ENCODE measurements around the gene SRP68. TPM values are rescaled to one million over a fixed set of nuclear protein-coding genes. Genes with fewer than 3 reads are reported as not detected.

Gene SRP68
- total RNA-seq, 4 donors from 2014 or later = 32.2 to 43.4 (median 32.6) TPM

DNA sequence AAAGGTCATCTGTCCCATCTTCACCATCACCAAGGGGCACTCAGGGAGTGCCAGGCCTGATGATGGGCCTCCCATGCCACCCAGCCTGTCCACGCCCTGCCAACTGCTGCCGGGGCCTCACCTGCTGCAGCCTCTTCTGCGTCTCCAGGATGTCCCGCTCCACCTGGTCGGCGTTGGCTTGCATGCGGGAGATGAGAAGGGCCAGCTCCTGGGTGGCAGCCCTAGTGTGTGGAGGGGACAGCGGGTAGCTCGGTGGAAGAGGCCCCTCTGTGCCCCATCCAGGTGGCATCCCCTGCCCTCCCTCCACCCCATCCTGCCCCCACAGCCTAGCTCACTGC is 48.4 kb downstream of the SRP68 start:
- peaks cover 0 to 4% (median 0%) of the 10 kb centered on the region in 3 donors for H3K36me3 ChIP-seq
- peaks cover 0 to 18% (median 0%) of the 10 kb centered on the region in 4 donors for H3K4me1 ChIP-seq
- TF ChIP-seq POLR2A (IDR thresholded peaks at IDR 0.05) = no peak
- TF ChIP-seq CTCF (IDR thresholded peaks at IDR 0.05) = no peak
- H3K27me3 ChIP-seq = no peaks in the 10 kb centered on the region
- no peaks in the 10 kb centered on the region for H3K9me3 ChIP-seq
- H3K4me3 ChIP-seq = no peak overlapping the region
- no peak overlapping the region for H3K27ac ChIP-seq
- DNase-seq = no peak

- TF ChIP-seq CTCF (IDR thresholded peaks at IDR 0.05) (no peak), POLR2A (IDR thresholded peaks at IDR 0.05) (no peak)
- Histone ChIP-seq H3K4me1 (peaks cover 0 to 11% (median 0%) of the 10 kb centered on the region in 4 donors), H3K36me3 (peaks cover 0 to 4% (median 0%) of the 10 kb centered on the region in 3 donors), H3K27me3 (no peaks in the 10 kb centered on the region), H3K27ac (no peak overlapping the region), H3K4me3 (no peak overlapping the region), H3K9me3 (no peaks in the 10 kb centered on the region)
- no peak for DNase-seq
Observed at GRCh38 chr17:76022973-76023899, 49.1 kb downstream of the SRP68 start.

DNA sequence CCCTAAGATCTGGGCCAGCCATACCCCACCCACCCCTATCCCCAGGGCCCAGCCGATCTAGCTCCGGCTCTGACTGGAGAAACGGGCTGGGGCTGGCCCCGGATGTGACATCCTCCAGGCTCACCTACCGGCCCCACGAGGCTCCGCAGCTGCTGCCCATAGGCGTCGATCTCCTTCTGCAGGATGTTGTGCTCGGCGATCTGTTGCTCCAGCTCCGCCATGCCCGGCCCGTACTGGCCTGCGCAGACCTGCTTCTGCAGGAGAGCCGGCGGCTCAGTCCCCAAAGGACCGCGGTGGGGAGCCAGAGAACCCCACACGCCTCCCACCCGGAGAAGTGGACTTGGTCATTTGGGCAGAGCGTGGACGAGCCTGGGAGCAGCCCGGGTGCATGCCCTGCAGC is 50.0 kb downstream of the SRP68 start:
- no peak for TF ChIP-seq POLR2A (IDR thresholded peaks at IDR 0.05)
- no peak for TF ChIP-seq CTCF (IDR thresholded peaks at IDR 0.05)
- Histone ChIP-seq H3K9me3 (no peaks in the 10 kb centered on the region), H3K4me1 (peaks cover 0 to 6% (median 0%) of the 10 kb centered on the region in 4 donors), H3K27me3 (no peaks in the 10 kb centered on the region), H3K4me3 (no peak overlapping the region), H3K36me3 (peaks cover 0 to 4% (median 0%) of the 10 kb centered on the region in 3 donors), H3K27ac (no peak overlapping the region)
- DNase-seq = no peak

GRCh38 chr17:76019833-76020467 is 52.4 kb downstream of the SRP68 start:
- no peak for DNase-seq
- H3K27ac ChIP-seq = no peak overlapping the region
- H3K4me1 ChIP-seq = peaks cover 0 to 6% (median 0%) of the 10 kb centered on the region in 4 donors
- H3K9me3 ChIP-seq = no peaks in the 10 kb centered on the region
- peaks cover 0 to 4% (median 0%) of the 10 kb centered on the region in 3 donors for H3K36me3 ChIP-seq
- TF ChIP-seq POLR2A (IDR thresholded peaks at IDR 0.05) (no peak), CTCF (IDR thresholded peaks at IDR 0.05) (no peak)
- no peaks in the 10 kb centered on the region for H3K27me3 ChIP-seq
- H3K4me3 ChIP-seq = no peak overlapping the region

DNA sequence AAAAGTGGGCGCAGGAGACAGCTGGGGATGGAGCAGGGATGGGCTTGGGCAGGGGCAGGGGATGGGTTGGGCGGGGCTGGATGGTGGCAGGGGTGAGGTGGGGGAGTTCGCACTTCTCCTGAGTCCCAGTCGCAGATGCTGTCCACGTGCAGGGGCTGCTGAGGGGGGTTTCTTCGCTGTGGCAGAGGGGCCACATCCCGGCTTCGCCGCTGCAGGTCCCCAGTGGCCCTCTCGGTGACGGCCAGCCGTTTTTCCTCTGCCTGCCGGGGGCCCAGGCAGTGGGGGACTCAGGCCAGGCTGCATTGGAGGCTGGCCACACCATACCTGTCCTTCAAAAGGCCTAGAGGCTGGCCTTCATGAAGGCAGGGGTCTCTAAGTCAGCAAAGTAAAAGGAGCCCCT is 53.5 kb downstream of the SRP68 start:
- Histone ChIP-seq H3K27ac (no peak overlapping the region), H3K27me3 (no peaks in the 10 kb centered on the region), H3K36me3 (peaks cover 0 to 8% (median 0%) of the 10 kb centered on the region in 3 donors), H3K9me3 (no peaks in the 10 kb centered on the region), H3K4me1 (no peaks in the 10 kb centered on the region), H3K4me3 (no peak overlapping the region)
- no peak for TF ChIP-seq POLR2A (IDR thresholded peaks at IDR 0.05)
- no peak for TF ChIP-seq CTCF (IDR thresholded peaks at IDR 0.05)
- DNase-seq = no peak

Data from Peyer's patch (tissue), 4 donors.